ENCODE data around the gene RUBCNL.

DNA sequence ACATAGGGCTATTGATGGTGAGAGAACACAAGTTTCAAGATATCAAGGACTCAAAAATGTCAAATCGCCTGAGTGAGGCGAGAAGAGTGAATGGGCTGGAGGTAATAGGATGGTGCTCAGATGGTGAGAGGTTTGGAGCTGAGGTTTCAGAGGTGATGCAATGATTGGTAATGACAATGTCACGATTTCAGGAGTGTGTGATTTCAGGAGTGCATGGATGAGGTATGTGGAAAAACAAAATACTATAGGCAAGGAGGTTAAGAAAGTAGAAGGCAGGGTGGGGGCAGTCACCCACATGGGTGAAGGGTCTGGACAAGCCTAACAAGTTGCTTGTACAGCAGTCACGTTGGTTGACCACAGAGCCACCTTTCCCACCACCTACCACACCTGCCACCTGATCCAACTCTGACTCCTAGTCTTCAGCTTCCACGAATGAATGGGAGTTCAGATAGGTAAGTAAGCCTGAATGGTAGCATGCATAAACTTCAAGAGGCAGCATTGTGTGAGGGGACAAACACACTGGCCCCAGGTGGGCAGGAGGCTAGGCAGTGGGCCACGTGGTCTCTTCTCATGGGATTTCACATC is 71.5 kb downstream of the RUBCNL start:
- TF ChIP-seq, protein P1, sequence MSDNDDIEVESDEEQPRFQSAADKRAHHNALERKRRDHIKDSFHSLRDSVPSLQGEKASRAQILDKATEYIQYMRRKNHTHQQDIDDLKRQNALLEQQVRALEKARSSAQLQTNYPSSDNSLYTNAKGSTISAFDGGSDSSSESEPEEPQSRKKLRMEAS (IDR thresholded peaks at IDR 0.05; ENCODE audit: low read depth, low read length), result no peak
- TF ChIP-seq, protein P2, sequence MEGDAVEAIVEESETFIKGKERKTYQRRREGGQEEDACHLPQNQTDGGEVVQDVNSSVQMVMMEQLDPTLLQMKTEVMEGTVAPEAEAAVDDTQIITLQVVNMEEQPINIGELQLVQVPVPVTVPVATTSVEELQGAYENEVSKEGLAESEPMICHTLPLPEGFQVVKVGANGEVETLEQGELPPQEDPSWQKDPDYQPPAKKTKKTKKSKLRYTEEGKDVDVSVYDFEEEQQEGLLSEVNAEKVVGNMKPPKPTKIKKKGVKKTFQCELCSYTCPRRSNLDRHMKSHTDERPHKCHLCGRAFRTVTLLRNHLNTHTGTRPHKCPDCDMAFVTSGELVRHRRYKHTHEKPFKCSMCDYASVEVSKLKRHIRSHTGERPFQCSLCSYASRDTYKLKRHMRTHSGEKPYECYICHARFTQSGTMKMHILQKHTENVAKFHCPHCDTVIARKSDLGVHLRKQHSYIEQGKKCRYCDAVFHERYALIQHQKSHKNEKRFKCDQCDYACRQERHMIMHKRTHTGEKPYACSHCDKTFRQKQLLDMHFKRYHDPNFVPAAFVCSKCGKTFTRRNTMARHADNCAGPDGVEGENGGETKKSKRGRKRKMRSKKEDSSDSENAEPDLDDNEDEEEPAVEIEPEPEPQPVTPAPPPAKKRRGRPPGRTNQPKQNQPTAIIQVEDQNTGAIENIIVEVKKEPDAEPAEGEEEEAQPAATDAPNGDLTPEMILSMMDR (IDR thresholded peaks at IDR 0.05; ENCODE audit: low read depth, low read length), result no peak
- no peak for TF ChIP-seq POLR2A (IDR thresholded peaks at IDR 0.05; ENCODE audit: extremely low read depth, insufficient read length)
- TF ChIP-seq MYC (IDR thresholded peaks at IDR 0.05; ENCODE audit: low read depth, low read length), result no peak
